Measurements from ENCODE around the gene SH3YL1.

DNA sequence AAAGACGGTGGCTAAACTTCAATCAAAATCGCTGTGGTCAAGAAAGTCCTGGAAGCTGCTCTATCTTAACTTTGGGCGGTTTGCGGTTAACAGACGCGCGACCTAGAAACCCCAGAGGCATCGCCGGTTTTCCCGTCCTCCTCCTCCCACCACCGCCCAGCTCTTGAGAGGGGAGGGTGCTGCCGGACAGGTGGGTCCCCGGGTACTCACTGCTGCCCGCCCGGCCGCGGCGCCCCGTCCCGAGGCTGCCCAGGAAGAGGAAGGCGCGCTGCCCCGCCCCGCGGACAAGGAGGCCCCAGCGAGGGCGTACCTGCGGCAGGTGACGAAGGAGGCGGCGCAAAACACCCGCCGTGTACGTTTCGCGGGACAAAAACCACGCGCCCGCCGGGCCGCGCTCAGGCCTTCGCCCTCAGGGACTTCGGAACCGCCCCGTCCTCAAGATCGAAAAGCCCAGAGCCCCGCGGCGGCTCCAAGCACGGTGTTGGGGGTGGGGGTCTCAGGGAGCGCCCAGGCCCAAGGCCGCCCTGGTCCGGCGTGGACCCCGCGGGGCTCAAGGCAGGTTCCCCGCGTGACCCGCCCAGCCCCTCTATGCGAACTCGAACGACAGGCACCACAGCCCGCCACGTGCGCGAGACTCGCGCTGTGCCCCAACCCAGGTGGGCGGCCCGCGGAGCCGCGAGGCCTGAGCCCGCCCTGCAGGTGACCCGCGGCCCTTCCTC, at the start of gene SH3YL1:
- TF ChIP-seq, protein P1, sequence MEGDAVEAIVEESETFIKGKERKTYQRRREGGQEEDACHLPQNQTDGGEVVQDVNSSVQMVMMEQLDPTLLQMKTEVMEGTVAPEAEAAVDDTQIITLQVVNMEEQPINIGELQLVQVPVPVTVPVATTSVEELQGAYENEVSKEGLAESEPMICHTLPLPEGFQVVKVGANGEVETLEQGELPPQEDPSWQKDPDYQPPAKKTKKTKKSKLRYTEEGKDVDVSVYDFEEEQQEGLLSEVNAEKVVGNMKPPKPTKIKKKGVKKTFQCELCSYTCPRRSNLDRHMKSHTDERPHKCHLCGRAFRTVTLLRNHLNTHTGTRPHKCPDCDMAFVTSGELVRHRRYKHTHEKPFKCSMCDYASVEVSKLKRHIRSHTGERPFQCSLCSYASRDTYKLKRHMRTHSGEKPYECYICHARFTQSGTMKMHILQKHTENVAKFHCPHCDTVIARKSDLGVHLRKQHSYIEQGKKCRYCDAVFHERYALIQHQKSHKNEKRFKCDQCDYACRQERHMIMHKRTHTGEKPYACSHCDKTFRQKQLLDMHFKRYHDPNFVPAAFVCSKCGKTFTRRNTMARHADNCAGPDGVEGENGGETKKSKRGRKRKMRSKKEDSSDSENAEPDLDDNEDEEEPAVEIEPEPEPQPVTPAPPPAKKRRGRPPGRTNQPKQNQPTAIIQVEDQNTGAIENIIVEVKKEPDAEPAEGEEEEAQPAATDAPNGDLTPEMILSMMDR (conservative IDR thresholded peaks at IDR 0.05; ENCODE audit: low read depth, low read length) = no peak
- TF ChIP-seq EZH2 (IDR thresholded peaks at IDR 0.05; ENCODE audit: low read length, unreplicated experiment) = no peak
